NCI-H1092 (cell line): Measurements from ENCODE around the gene PIK3C2A.

Experiments
- DNase-seq: peaks from one replicate; lab custom pipeline; 2025; lab: John Stamatoyannopoulos, UW

Gene PIK3C2A

GRCh38 chr11:17211286-17211685, 3.5 kb upstream of the PIK3C2A start:
- no peak for DNase-seq

- no peak for DNase-seq
Observed at GRCh38 chr11:17209939-17210245, 2.1 kb upstream of the PIK3C2A start.

- DNase-seq, result peak; percentile 68
Observed at GRCh38 chr11:17208257-17208999, 642 bp upstream of the PIK3C2A start.

GRCh38 chr11:17206463-17206862, 1.3 kb downstream of the PIK3C2A start:
- DNase-seq, result no peak

GRCh38 chr11:17197431-17197898, 10.3 kb downstream of the PIK3C2A start:
- DNase-seq, result no peak

GRCh38 chr11:17188675-17189074, 19.1 kb downstream of the PIK3C2A start:
- no peak for DNase-seq

- DNase-seq, result no peak
Observed at GRCh38 chr11:17186932-17187692, 20.7 kb downstream of the PIK3C2A start.

- no peak for DNase-seq
Observed at GRCh38 chr11:17185938-17186337, 21.8 kb downstream of the PIK3C2A start.

- no peak for DNase-seq
Observed at GRCh38 chr11:17184882-17185587, 22.8 kb downstream of the PIK3C2A start.

- DNase-seq, result no peak
Observed at GRCh38 chr11:17183836-17184235, 23.9 kb downstream of the PIK3C2A start.

- no peak for DNase-seq
Observed at GRCh38 chr11:17179970-17180369, 27.8 kb downstream of the PIK3C2A start.

GRCh38 chr11:17173332-17173731, 34.5 kb downstream of the PIK3C2A start:
- DNase-seq, result no peak

- DNase-seq, result no peak
Observed at GRCh38 chr11:17171916-17172315, 35.9 kb downstream of the PIK3C2A start.

GRCh38 chr11:17171343-17171742, 36.4 kb downstream of the PIK3C2A start:
- no peak for DNase-seq

GRCh38 chr11:17169876-17170275, 37.9 kb downstream of the PIK3C2A start:
- no peak for DNase-seq

- DNase-seq, result no peak
Observed at GRCh38 chr11:17165247-17165890, 42.4 kb downstream of the PIK3C2A start.

GRCh38 chr11:17164361-17165246, 43.2 kb downstream of the PIK3C2A start:
- no peak for DNase-seq

- no peak for DNase-seq
Observed at GRCh38 chr11:17163736-17164135, 44.0 kb downstream of the PIK3C2A start.

- DNase-seq, result no peak
Observed at GRCh38 chr11:17163291-17163690, 44.5 kb downstream of the PIK3C2A start.

- no peak for DNase-seq
Observed at GRCh38 chr11:17162376-17162775, 45.4 kb downstream of the PIK3C2A start.

GRCh38 chr11:17161515-17161914, 46.3 kb downstream of the PIK3C2A start:
- DNase-seq, result no peak
